CD4-positive, alpha-beta T cell treated with Interleukin-15 for 1 hour (primary cell): ENCODE measurements around the gene FBF1.

ENCODE experiments used
- DNase-seq: peaks from one replicate; pipeline ENCODE4 v3.0.0-alpha.2; 2020

FBF1 gene

GRCh38 chr17:75914643-75915267, 26.1 kb downstream of the FBF1 start:
- DNase-seq, result no peak

DNA sequence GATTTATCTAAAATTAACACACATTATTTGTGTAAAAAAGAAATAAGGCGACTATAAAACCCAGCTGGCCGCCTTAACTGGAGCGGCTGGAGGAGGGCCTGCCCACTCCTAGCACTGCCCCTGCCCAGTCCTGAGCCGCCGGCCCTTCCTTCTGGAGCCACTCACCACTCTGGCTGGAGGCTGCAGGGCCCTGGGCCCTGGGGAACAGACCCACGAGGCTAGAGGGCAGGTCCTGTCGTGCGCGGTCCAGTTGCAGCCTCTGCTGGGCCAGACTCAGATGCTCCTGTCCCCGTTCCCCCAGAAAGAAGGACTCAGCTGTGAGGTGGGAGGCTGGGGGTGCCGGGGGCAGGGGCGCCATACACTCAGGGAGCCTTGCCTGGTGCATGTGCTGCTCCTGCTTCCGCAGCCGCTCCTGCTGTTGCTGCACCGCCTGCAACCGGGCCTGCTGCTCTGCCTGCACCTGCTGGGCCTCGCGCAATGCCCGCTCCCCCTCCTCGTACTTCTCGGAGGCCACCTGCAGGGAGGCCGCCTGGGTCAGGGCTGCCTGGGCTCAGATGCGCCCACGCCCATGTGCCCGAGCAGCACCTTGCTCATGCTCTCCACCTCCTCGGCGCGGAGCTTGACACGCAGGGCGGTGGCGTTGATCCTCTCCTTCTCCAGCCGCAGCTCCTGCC, 27.2 kb downstream of the FBF1 start:
- no peak for DNase-seq

DNA sequence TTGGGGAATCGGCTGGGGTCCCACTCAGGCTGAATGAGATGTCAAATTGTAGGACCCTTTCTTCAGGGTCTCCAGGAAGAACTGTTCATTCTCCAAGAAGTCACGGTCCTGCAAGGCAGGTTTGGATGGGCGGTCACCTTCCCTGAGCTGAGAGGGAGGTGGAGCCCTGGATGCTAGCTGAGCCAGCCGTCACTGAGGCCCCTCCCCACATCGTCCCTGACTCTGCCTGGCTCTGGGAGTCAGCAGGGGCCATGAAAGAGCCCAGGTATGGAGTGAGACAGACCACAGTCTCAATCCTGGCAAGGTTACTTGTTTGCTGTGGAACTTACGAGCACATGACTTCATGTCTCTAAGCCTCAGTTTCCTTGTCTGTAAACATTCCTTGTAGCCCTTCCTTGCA, 30.1 kb downstream of the FBF1 start:
- no peak for DNase-seq

GRCh38 chr17:75909812-75910274, 31.0 kb downstream of the FBF1 start:
- no peak for DNase-seq

GRCh38 chr17:75909051-75909811, 31.6 kb downstream of the FBF1 start:
- no peak for DNase-seq

GRCh38 chr17:75908201-75908600, 32.6 kb downstream of the FBF1 start:
- no peak for DNase-seq

DNA sequence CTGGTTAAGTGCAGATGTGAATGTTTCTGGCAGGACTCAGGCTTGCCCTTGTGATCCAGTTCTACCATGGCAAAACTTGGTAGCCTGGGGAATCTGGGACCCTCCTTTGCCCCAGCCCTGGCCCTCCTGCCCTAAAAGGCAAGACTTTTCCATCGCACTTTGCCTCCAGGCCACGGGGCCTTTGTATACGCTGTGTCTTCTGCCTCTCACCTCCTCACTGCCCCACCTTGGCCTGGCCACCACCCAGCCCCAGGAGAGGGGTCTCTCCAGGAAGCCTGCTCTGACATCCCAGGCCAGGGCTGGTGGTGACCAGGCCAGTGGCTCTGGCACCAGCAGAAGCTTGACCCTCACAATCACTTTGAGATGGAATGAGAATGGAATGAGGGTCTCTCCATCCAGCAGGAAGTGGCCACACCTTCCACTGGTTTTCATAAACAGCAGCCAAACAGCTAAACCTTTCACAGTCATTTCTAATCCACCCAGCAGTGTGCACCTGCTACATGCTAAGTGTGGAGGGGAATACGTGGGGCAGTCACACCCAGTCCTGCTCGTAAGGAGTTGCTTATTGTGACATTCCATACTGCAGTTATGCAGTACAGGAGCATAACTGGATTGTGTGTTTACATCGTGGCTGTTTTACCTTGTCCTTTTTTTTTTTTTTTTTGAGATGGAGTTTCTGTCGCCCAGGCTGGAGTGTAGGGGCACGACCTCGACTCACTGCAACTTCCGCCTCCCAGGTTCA, 34.5 kb downstream of the FBF1 start:
- DNase-seq, result no peak

GRCh38 chr17:75904749-75905521, 35.9 kb downstream of the FBF1 start, which contains the start of gene MRPL38:
Gene MRPL38 (minus strand): TSS chr17:75904884. CDS start chr17:75904875, 9 bp downstream.
- DNase-seq, result peak; percentile 97

GRCh38 chr17:75902406-75902805, 38.4 kb downstream of the FBF1 start:
- no peak for DNase-seq

DNA sequence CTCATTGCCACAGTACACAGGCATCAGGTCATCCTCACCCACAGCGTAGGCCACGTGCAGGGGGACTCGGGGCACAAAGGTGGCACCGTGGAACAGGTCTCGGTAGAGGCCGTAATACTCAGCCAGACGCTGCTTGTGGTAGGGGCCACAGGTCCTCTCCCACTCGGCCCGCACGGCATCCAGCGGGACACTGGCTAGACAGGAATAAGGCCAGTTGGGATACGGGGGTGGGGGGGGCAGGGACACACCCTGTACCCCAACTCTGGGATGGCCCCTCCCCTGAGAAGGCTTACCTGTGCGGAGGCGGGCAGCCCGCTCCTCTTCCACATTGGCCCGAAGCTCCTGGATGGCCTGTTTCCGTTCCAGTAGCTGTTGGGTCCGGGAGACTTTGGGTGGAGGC, 39.1 kb downstream of the FBF1 start:
- no peak for DNase-seq

DNA sequence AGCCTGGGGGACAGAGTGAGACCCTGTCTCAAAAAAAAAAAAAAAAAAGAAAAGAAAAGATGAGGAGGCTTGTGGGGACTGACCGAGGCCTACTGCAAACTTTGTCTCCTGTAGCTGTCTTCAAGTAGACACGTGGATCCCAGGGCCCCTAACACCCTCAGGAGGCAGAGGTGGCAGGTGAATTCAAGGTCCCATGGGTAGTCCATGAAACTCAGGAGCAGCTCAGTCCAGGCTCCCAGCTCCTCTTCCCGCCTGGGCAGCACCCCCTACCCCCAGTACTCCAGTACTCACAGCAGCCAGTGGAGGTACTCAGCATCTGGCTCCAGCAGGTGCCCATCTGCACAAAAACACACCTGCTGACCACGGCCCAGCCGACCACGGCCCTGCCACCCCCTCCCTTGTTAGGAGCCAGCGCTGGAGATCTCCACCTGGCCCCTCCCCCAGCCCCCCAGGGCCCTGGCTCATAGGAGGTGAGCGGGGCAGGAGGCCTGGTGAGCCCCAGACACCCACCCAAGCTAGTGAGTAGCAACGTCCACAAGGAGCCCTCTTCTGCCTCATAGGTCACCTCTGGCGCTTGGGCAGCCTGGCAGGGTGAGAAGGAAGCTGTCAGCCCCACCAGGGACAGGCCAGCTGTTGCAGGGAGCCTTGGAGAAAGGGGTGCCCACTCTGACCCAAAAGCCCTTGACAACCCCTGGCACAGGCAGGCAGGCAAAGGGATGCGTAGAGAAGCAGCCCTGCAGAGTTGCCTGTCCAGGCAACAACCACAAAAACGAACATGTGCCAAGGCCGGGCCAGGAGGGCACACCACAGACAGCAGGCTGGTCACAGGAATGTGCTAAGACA, 39.9 kb downstream of the FBF1 start:
- no peak for DNase-seq

GRCh38 chr17:75899767-75900468, 40.9 kb downstream of the FBF1 start:
- no peak for DNase-seq

- no peak for DNase-seq
Measured at GRCh38 chr17:75899353-75899752, 41.5 kb downstream of the FBF1 start.

- DNase-seq, result no peak
Measured at GRCh38 chr17:75898791-75899190, 42.1 kb downstream of the FBF1 start.

- DNase-seq, result no peak
Measured at GRCh38 chr17:75898065-75898464, 42.8 kb downstream of the FBF1 start.

GRCh38 chr17:75897160-75898019, 43.5 kb downstream of the FBF1 start:
- DNase-seq, result no peak

DNA sequence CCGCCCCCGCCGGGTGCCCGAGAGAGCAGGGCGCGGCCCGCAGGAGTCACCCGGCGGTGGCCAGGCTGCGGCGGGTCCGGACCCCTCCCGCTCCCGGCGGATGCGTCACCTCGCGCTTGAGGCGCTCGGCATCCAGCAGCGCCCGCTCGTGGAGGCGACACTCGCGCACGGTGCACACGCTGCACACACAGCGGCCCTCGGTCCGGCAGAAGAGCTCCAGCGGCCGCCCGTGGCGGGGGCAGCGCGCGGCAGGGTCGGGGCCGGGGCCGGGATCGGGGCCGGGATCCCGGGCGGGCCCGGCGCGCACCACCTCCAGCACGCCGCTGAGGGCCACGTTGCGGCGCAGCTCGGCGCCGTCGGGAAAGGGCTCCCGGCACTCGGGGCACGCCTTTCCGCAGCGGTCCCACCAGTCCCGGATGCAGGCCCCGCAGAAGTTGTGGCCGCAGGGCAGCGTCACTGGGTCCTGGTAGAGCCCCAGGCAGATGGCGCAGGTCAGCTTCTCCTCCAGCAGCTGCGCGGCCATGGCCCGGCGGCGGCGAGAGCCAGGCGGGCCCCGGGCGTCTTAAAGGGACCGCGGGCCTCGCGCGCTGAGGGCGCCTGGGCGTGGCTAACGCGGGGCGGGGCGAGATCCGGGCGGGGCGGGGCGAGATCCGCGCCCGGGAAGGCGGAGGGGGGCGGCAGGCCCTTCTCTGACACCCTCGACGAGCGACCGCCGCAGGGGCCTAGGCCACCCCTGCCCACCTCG, 44.3 kb downstream of the FBF1 start, which contains the start of gene TRIM65:
Gene TRIM65, minus strand, starts transcription at position 537 of the 745 bp plus-strand sequence. Its CDS starts 14 bp downstream, at position 523.
- peak; percentile 84 for DNase-seq

- no peak for DNase-seq
Measured at GRCh38 chr17:75895370-75896155, 45.3 kb downstream of the FBF1 start.
